GM04503 (cell line): ENCODE results near the gene TGM2.

Source experiments
- DNase-seq: peaks from one replicate; pipeline ENCODE4 v3.0.0-alpha.2; 2012; ENCODE audit warnings: low read depth

Gene TGM2

GRCh38 chr20:38132156-38132909, 32.7 kb downstream of the TGM2 start:
- DNase-seq: no peak

- DNase-seq: no peak
Measured at GRCh38 chr20:38131588-38132121, 33.4 kb downstream of the TGM2 start.

- DNase-seq: no peak
Measured at GRCh38 chr20:38130687-38131587, 34.1 kb downstream of the TGM2 start.

- DNase-seq: no peak
Measured at GRCh38 chr20:38129893-38130609, 35.0 kb downstream of the TGM2 start.

- DNase-seq: no peak
Measured at GRCh38 chr20:38129248-38129865, 35.7 kb downstream of the TGM2 start.

- no peak for DNase-seq
Measured at GRCh38 chr20:38128691-38129090, 36.4 kb downstream of the TGM2 start.

- DNase-seq: no peak
Measured at GRCh38 chr20:38127920-38128528, 37.0 kb downstream of the TGM2 start.

GRCh38 chr20:38126932-38127621, 38.0 kb downstream of the TGM2 start:
- peak; percentile 47 for DNase-seq

- no peak for DNase-seq
Measured at GRCh38 chr20:38126146-38126921, 38.7 kb downstream of the TGM2 start.

GRCh38 chr20:38125157-38126056, 39.7 kb downstream of the TGM2 start:
- no peak for DNase-seq

GRCh38 chr20:38123021-38123587, 42.0 kb downstream of the TGM2 start:
- DNase-seq: peak; percentile 12

- DNase-seq: no peak
Measured at GRCh38 chr20:38121741-38122140, 43.3 kb downstream of the TGM2 start.

- DNase-seq: no peak
Measured at GRCh38 chr20:38120625-38120988, 44.5 kb downstream of the TGM2 start.

GRCh38 chr20:38119446-38119845, 45.6 kb downstream of the TGM2 start:
- no peak for DNase-seq

- DNase-seq: peak; percentile 36
Measured at GRCh38 chr20:38117635-38118034, 47.4 kb downstream of the TGM2 start.

- DNase-seq: no peak
Measured at GRCh38 chr20:38117205-38117604, 47.9 kb downstream of the TGM2 start.

GRCh38 chr20:38116409-38117165, 48.5 kb downstream of the TGM2 start:
- no peak for DNase-seq

GRCh38 chr20:38115896-38116295, 49.2 kb downstream of the TGM2 start:
- DNase-seq: no peak
